GM23338 (cell line): ENCODE data around the gene EML1. TPM values are rescaled to one million over a fixed set of nuclear protein-coding genes. Genes with fewer than 3 reads are reported as not detected.

Experiments used
- ATAC-seq: fragments of 200-7000 bp; cut with Tn5 transposase; 3 replicates; pipeline ENCODE4 v1.9.1; 2020
- DNase-seq: peaks from one replicate; pipeline ENCODE4 v3.0.0-alpha.2; 2015; ENCODE audit warnings: low spot score
- H2AFZ ChIP-seq: fragments of 200-600 bp; sonication (generic); 2 replicates; pipeline ENCODE4 v1.8.0; 2016; ENCODE audit warnings: antibody characterized with exemption, mild to moderate bottlenecking, moderate library complexity
- H3F3A ChIP-seq: fragments of 200-600 bp; sonication (generic); replicated peaks from 2 replicates; pipeline ENCODE4 v1.8.0; 2017; ENCODE audit warnings: antibody characterized with exemption, mixed run types, low read depth
- H3K27ac ChIP-seq: fragments of 200-600 bp; sonication (generic); 2 replicates; pipeline ENCODE4 v1.6.1; 2016; ENCODE audit warnings: low read depth
- H3K27me3 ChIP-seq: fragments of 200-600 bp; sonication (generic); 2 replicates; pipeline ENCODE4 v1.8.0; 2016; ENCODE audit warnings: mild to moderate bottlenecking, mixed run types, moderate library complexity; ENCODE audit not compliant: insufficient read depth
- H3K36me3 ChIP-seq: fragments of 200-600 bp; sonication (generic); 2 replicates; pipeline ENCODE4 v1.8.0; 2016; ENCODE audit warnings: mild to moderate bottlenecking; ENCODE audit not compliant: insufficient read depth
- H3K4me1 ChIP-seq: fragments of 200-600 bp; sonication (generic); 2 replicates; pipeline ENCODE4 v1.8.0; 2016; ENCODE audit warnings: mild to moderate bottlenecking, moderate library complexity; ENCODE audit not compliant: insufficient read depth
- H3K4me2 ChIP-seq: fragments of 200-600 bp; sonication (generic); 2 replicates; pipeline ENCODE4 v1.7.1; 2017; ENCODE audit warnings: mixed run types
- H3K4me3 ChIP-seq: fragments of 200-600 bp; sonication (generic); 2 replicates; pipeline ENCODE4 v1.6.1; 2016; ENCODE audit warnings: mixed run types
- H3K79me2 ChIP-seq: fragments of 200-600 bp; sonication (generic); replicated peaks from 2 replicates; pipeline ENCODE4 v1.8.0; 2017; ENCODE audit warnings: mild to moderate bottlenecking; ENCODE audit not compliant: insufficient read depth
- H3K9me2 ChIP-seq: fragments of 200-600 bp; sonication (generic); 2 replicates; pipeline ENCODE4 v1.8.0; 2017; ENCODE audit not compliant: insufficient read depth
- H4K20me1 ChIP-seq: fragments of 200-600 bp; sonication (generic); replicated peaks from 2 replicates; pipeline ENCODE4 v1.8.0; 2017; ENCODE audit warnings: mild to moderate bottlenecking; ENCODE audit not compliant: insufficient read depth
- H3K27ac Mint-ChIP-seq: 2 replicates; pipeline ENCODE4 v1.8.0; 2020; ENCODE audit warnings: inconsistent platforms, mild to moderate bottlenecking, moderate library complexity, mixed read lengths
- H3K27me3 Mint-ChIP-seq: 3 replicates; pipeline ENCODE4 v1.8.0; 2022; ENCODE audit warnings: low read depth, mild to moderate bottlenecking, moderate library complexity, mixed read lengths, inconsistent platforms; ENCODE audit not compliant: insufficient read depth, poor library complexity
- H3K36me3 Mint-ChIP-seq: 3 replicates; pipeline ENCODE4 v1.8.0; 2021; ENCODE audit warnings: low read depth, mild to moderate bottlenecking, inconsistent platforms, moderate library complexity, mixed read lengths
- H3K4me1 Mint-ChIP-seq: 3 replicates; pipeline ENCODE4 v1.8.0; 2020; ENCODE audit warnings: mild to moderate bottlenecking, inconsistent platforms, mixed read lengths
- H3K4me3 Mint-ChIP-seq: 3 replicates; pipeline ENCODE4 v1.8.0; 2021; ENCODE audit warnings: moderate library complexity, mild to moderate bottlenecking, inconsistent platforms, mixed read lengths
- H3K9me3 Mint-ChIP-seq: 3 replicates; pipeline ENCODE4 v1.8.0; 2020; ENCODE audit warnings: moderate library complexity, mild to moderate bottlenecking, inconsistent platforms, mixed read lengths
- CREB1 ChIP-seq: fragments of 250-450 bp; sonication (Bioruptor Pico); IDR thresholded peaks from 2 replicates; pipeline ENCODE4 v1.5.0; 2020; ENCODE audit warnings: low read depth, mild to moderate bottlenecking, moderate library complexity
- CTCF ChIP-seq, 2 experiments: fragments of 200-600 bp in 1 of 2; sonication (generic) in 1 of 2; conservative IDR thresholded peaks; 2 replicates each; pipeline versions ENCODE4 v1.5.1 to v1.6.1; 2016 to 2017; ENCODE audit warnings: antibody characterized with exemption in 2 of 2, low read depth in 2 of 2, mild to moderate bottlenecking in 2 of 2, moderate library complexity in 1 of 2
- EZH2 ChIP-seq: fragments of 200-600 bp; sonication (generic); IDR thresholded peaks from one replicate; pipeline ENCODE4 v1.8.0; 2017; ENCODE audit warnings: antibody characterized with exemption, mild to moderate bottlenecking, low read depth; ENCODE audit not compliant: unreplicated experiment
- EZH2phosphoT487 ChIP-seq: fragments of 200-600 bp; sonication (generic); IDR thresholded peaks from one replicate; pipeline ENCODE4 v1.8.1; 2018; ENCODE audit warnings: antibody characterized with exemption; ENCODE audit not compliant: unreplicated experiment
- JUNB ChIP-seq: IDR thresholded peaks from one replicate; pipeline ENCODE4 v1.6.1; 2016; ENCODE audit warnings: antibody characterized with exemption; ENCODE audit not compliant: unreplicated experiment
- NANOG ChIP-seq: IDR thresholded peaks from 2 replicates; pipeline ENCODE4 v1.6.1; 2016; ENCODE audit warnings: antibody characterized with exemption, borderline replicate concordance
- POLR2AphosphoS5 ChIP-seq: IDR thresholded peaks from 2 replicates; pipeline ENCODE4 v1.6.1; 2016; ENCODE audit warnings: antibody characterized with exemption, low read depth
- STAT1 ChIP-seq: IDR thresholded peaks from one replicate; pipeline ENCODE4 v1.6.1; 2016; ENCODE audit warnings: antibody characterized with exemption; ENCODE audit not compliant: unreplicated experiment
- ZNF114 ChIP-seq: fragments of 250-450 bp; sonication (Bioruptor Pico); IDR thresholded peaks from 2 replicates; pipeline ENCODE4 v1.5.0; 2020; ENCODE audit warnings: mild to moderate bottlenecking, moderate library complexity
- ZNF331 ChIP-seq: fragments of 250-450 bp; sonication (Bioruptor Pico); IDR thresholded peaks from 2 replicates; pipeline ENCODE4 v1.5.0; 2020; ENCODE audit warnings: low read depth, mild to moderate bottlenecking, moderate library complexity
- polyA plus RNA-seq: library from polyadenylated mRNA; unstranded; fragments of >200 nt; fragmentation: Nextera tagmentation; extraction: Ambion mirVana; gene quantifications from 2 replicates; pipeline ENCODE4 v1.2.1, GENCODE V29; 2016
- total RNA-seq: library from RNA; depleted of rRNA; stranded (reverse); fragments of >200 nt; shearing (Covaris generic); gene quantifications from 2 replicates; pipeline ENCODE4 v1.2.3, GENCODE V29; 2014
- TF ChIP-seq, protein P1 (sequence below): IDR thresholded peaks from one replicate; pipeline ENCODE4 v1.6.1; 2018; ENCODE audit warnings: antibody characterized with exemption; ENCODE audit not compliant: unreplicated experiment
- TF ChIP-seq, protein P2 (sequence below): IDR thresholded peaks from 2 replicates; pipeline ENCODE4 v1.6.1; 2016; ENCODE audit warnings: antibody characterized with exemption

Gene EML1
- total and polyA plus RNA-seq, 2 experiments from 2014 or later = 7.0 to 18.1 TPM

DNA sequence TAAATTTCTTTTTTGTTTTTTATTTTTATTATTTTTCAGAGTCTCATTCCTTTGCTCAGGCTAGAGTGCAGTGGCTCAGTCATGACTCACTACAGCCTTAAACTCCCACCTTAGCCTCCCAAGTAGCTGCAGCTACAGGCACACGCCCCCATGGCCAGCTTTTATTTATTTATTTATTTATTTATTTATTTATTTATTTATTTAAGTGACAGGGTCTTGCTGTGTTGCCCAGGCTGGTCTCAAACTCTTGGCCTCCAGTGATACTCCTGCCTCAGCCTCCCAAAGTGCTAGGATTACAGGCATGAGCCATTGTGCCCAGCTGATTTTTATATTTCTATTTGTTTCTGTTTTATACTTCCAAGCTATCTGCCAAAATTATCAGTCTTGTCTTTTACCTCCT, 182.8 kb downstream of the EML1 start (continued):
- TF ChIP-seq, protein P1, sequence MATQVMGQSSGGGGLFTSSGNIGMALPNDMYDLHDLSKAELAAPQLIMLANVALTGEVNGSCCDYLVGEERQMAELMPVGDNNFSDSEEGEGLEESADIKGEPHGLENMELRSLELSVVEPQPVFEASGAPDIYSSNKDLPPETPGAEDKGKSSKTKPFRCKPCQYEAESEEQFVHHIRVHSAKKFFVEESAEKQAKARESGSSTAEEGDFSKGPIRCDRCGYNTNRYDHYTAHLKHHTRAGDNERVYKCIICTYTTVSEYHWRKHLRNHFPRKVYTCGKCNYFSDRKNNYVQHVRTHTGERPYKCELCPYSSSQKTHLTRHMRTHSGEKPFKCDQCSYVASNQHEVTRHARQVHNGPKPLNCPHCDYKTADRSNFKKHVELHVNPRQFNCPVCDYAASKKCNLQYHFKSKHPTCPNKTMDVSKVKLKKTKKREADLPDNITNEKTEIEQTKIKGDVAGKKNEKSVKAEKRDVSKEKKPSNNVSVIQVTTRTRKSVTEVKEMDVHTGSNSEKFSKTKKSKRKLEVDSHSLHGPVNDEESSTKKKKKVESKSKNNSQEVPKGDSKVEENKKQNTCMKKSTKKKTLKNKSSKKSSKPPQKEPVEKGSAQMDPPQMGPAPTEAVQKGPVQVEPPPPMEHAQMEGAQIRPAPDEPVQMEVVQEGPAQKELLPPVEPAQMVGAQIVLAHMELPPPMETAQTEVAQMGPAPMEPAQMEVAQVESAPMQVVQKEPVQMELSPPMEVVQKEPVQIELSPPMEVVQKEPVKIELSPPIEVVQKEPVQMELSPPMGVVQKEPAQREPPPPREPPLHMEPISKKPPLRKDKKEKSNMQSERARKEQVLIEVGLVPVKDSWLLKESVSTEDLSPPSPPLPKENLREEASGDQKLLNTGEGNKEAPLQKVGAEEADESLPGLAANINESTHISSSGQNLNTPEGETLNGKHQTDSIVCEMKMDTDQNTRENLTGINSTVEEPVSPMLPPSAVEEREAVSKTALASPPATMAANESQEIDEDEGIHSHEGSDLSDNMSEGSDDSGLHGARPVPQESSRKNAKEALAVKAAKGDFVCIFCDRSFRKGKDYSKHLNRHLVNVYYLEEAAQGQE = no peak
- no peak for TF ChIP-seq EZH2phosphoT487
- no peak for TF ChIP-seq POLR2AphosphoS5
- no peak for TF ChIP-seq CREB1 (CRISPR knock-in tag)
- TF ChIP-seq ZNF114 (CRISPR knock-in tag) = no peak
- TF ChIP-seq, protein P2, sequence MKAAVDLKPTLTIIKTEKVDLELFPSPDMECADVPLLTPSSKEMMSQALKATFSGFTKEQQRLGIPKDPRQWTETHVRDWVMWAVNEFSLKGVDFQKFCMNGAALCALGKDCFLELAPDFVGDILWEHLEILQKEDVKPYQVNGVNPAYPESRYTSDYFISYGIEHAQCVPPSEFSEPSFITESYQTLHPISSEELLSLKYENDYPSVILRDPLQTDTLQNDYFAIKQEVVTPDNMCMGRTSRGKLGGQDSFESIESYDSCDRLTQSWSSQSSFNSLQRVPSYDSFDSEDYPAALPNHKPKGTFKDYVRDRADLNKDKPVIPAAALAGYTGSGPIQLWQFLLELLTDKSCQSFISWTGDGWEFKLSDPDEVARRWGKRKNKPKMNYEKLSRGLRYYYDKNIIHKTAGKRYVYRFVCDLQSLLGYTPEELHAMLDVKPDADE = no peak

DNA sequence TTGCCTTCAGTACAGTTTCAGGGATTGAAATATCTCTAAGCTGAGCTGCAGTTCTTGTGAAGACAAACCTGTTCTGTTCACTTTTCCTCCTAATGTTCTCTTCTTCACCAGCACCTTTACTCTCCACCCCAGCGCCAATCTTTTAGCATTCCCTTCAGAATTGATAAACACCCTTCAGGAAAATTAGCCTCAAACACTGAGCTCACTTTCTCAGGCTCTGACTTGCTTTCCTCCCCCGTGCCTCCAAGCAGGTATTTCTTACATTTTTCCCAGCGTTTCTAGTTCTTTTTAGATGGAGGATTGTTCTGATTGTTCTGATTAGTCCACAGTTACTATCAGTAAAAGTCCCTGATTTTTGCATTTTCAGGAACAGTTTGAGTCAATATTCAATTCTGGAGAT, 183.5 kb downstream of the EML1 start:
- Histone ChIP-seq H3K27me3 (peaks cover 15% of the 10 kb centered on the region), H4K20me1 (peaks cover 21% of the 10 kb centered on the region), H3K4me2 (no peak overlapping the region), H3K9me2 (no peaks in the 10 kb centered on the region), H3K4me3 (no peak overlapping the region), H3K36me3 (no peaks in the 10 kb centered on the region), H3K79me2 (peaks cover 77% of the 10 kb centered on the region), H3F3A (no peaks in the 10 kb centered on the region), H2AFZ (no peak overlapping the region), H3K27ac (no peak overlapping the region), H3K4me1 (no peaks in the 10 kb centered on the region; the same call in 1 of the 2 replicates)
- peaks cover 12% of the 10 kb centered on the region for H3K27me3 Mint-ChIP-seq
- no peak overlapping the region for H3K27ac Mint-ChIP-seq
- ATAC-seq = no peak
- H3K36me3 Mint-ChIP-seq = peaks cover 3% of the 10 kb centered on the region; the same call in 1 of the 3 replicates
- no peak for DNase-seq
- H3K9me3 Mint-ChIP-seq = peaks cover 3% of the 10 kb centered on the region; the same call in 2 of the 3 replicates
- H3K4me3 Mint-ChIP-seq = no peak overlapping the region
- peaks cover 7% of the 10 kb centered on the region for H3K4me1 Mint-ChIP-seq
- TF ChIP-seq CREB1 (CRISPR knock-in tag) (no peak), STAT1 (no peak), ZNF331 (CRISPR knock-in tag) (no peak), CTCF (conservative IDR thresholded peaks at IDR 0.05; ENCODE audit: low read depth in 2 of 2) (no peak), EZH2 (no peak), JUNB (no peak), POLR2AphosphoS5 (no peak), NANOG (no peak)
- TF ChIP-seq, protein P2 = no peak
